HG03354 (cell line): ENCODE measurements around the gene TSPAN14.

Source experiments
- ATAC-seq: cut with Tn5 transposase; IDR thresholded peaks from one replicate; pipeline ENCODE4 v1.9.1; 2021; ENCODE audit warnings: mild to moderate bottlenecking; ENCODE audit not compliant: unreplicated experiment, poor library complexity, severe bottlenecking

TSPAN14 gene

GRCh38 chr10:80567292-80567691, 113.2 kb downstream of the TSPAN14 start:
- ATAC-seq, result no peak

GRCh38 chr10:80569131-80569895, 115.2 kb downstream of the TSPAN14 start:
- ATAC-seq, result no peak

GRCh38 chr10:80571352-80571751, 117.2 kb downstream of the TSPAN14 start:
- no peak for ATAC-seq

- ATAC-seq, result no peak
These were observed 125.2 kb downstream of the TSPAN14 start for GRCh38 chr10:80579181-80579763.

- no peak for ATAC-seq
These were observed 125.9 kb downstream of the TSPAN14 start for GRCh38 chr10:80579849-80580637.

- ATAC-seq, result no peak
These were observed 126.7 kb downstream of the TSPAN14 start for GRCh38 chr10:80580638-80581468.

GRCh38 chr10:80581469-80581835, 127.3 kb downstream of the TSPAN14 start:
- ATAC-seq, result no peak

GRCh38 chr10:80582286-80582960, 128.3 kb downstream of the TSPAN14 start:
- no peak for ATAC-seq
